ENCODE measurements around the gene NLRC4. TPM values are rescaled to one million over a fixed set of nuclear protein-coding genes. Genes with fewer than 3 reads are reported as not detected.
A peak's percentile ranks its signal among the peaks of the same experiment; 100 is the strongest.
"Not testable (repeated sequence)": the region's sequence is repeated elsewhere in the genome, so short reads cannot be mapped to it uniquely, and the experiment has no call there.

Gene NLRC4
- total RNA-seq, 1 donor from 2014 or later, result 1.6 TPM

- H3K4me3 ChIP-seq (ENCODE audit: low read length in 3 of 3), result peak within 1 kb of the TSS; percentile 96 to 99 (median 99)
- H3K9ac ChIP-seq (ENCODE audit: low read depth in 1 of 3, low read length in 3 of 3), result peak within 1 kb of the TSS; percentile 97 to 99 (median 99)
- peaks cover 0 to 4% (median 0%) of the 10 kb centered on the region in 3 donors for H3K4me1 ChIP-seq (ENCODE audit: control insufficient read depth in 3 of 3, insufficient read depth in 3 of 3, low read length in 3 of 3)
- H3K9me3 ChIP-seq (ENCODE audit: control insufficient read depth in 3 of 3, low read length in 3 of 3), result no peaks in the 10 kb centered on the region
- peaks cover 4 to 8% (median 4%) of the 10 kb centered on the region in 3 donors for H3K36me3 ChIP-seq (ENCODE audit: control insufficient read depth in 3 of 3, insufficient read depth in 3 of 3, low read length in 3 of 3)
- H3K27me3 ChIP-seq (ENCODE audit: control insufficient read depth in 3 of 3, insufficient read depth in 3 of 3, low read length in 3 of 3), result no peaks in the 10 kb centered on the region
- H3K27ac ChIP-seq (ENCODE audit: low read depth, low read length), result peak within 1 kb of the TSS; percentile 85
Measured at GRCh38 chr2:32277674-32278477, 13.2 kb upstream of the NLRC4 start, which contains the start of gene YIPF4. Gene YIPF4, plus strand, starts transcription at chr2:32277904. Its CDS starts 252 bp downstream, at chr2:32278156.

- H3K9ac ChIP-seq (ENCODE audit: low read depth in 1 of 3, low read length in 3 of 3), result peak overlapping the region; percentile 97 to 99 (median 99)
Measured at GRCh38 chr2:32277363-32277673, 12.6 kb upstream of the NLRC4 start.

GRCh38 chr2:32275790-32276189, 11.1 kb upstream of the NLRC4 start:
- not testable (repeated sequence) for H3K36me3 ChIP-seq (ENCODE audit: control insufficient read depth in 3 of 3, insufficient read depth in 3 of 3, low read length in 3 of 3); H3K4me1 ChIP-seq (ENCODE audit: control insufficient read depth in 3 of 3, insufficient read depth in 3 of 3, low read length in 3 of 3); H3K27ac ChIP-seq (ENCODE audit: low read depth, low read length); H3K27me3 ChIP-seq (ENCODE audit: control insufficient read depth in 3 of 3, insufficient read depth in 3 of 3, low read length in 3 of 3); H3K9me3 ChIP-seq (ENCODE audit: control insufficient read depth in 3 of 3, low read length in 3 of 3); H3K4me3 ChIP-seq (ENCODE audit: low read length in 3 of 3); H3K9ac ChIP-seq (ENCODE audit: low read depth in 1 of 3, low read length in 3 of 3)

More at GRCh38 chr2:32277363-32277673, 12.6 kb upstream of the NLRC4 start:
- peak overlapping the region; percentile 85 for H3K27ac ChIP-seq (ENCODE audit: low read depth, low read length)
- peaks cover 0 to 4% (median 0%) of the 10 kb centered on the region in 3 donors for H3K4me1 ChIP-seq (ENCODE audit: control insufficient read depth in 3 of 3, insufficient read depth in 3 of 3, low read length in 3 of 3)
- H3K36me3 ChIP-seq (ENCODE audit: control insufficient read depth in 3 of 3, insufficient read depth in 3 of 3, low read length in 3 of 3), result peaks cover 2 to 5% (median 3%) of the 10 kb centered on the region in 3 donors
- H3K4me3 ChIP-seq (ENCODE audit: low read length in 3 of 3), result peak overlapping the region; percentile 96 to 99 (median 99)
- no peaks in the 10 kb centered on the region for H3K27me3 ChIP-seq (ENCODE audit: control insufficient read depth in 3 of 3, insufficient read depth in 3 of 3, low read length in 3 of 3)
- H3K9me3 ChIP-seq (ENCODE audit: control insufficient read depth in 3 of 3, low read length in 3 of 3), result no peaks in the 10 kb centered on the region

- Histone ChIP-seq H3K27me3 (ENCODE audit: control insufficient read depth in 3 of 3, insufficient read depth in 3 of 3, low read length in 3 of 3) (no peaks in the 10 kb centered on the region), H3K4me3 (ENCODE audit: low read length in 3 of 3) (no peak overlapping the region), H3K36me3 (ENCODE audit: control insufficient read depth in 3 of 3, insufficient read depth in 3 of 3, low read length in 3 of 3) (no peaks in the 10 kb centered on the region), H3K4me1 (ENCODE audit: control insufficient read depth in 3 of 3, insufficient read depth in 3 of 3, low read length in 3 of 3) (peaks cover 0 to 4% (median 0%) of the 10 kb centered on the region in 3 donors), H3K27ac (ENCODE audit: low read depth, low read length) (no peak overlapping the region), H3K9ac (ENCODE audit: low read depth in 1 of 3, low read length in 3 of 3) (no peak overlapping the region), H3K9me3 (ENCODE audit: control insufficient read depth in 3 of 3, low read length in 3 of 3) (no peaks in the 10 kb centered on the region)
Measured at GRCh38 chr2:32274289-32274688, 9.6 kb upstream of the NLRC4 start.

GRCh38 chr2:32272279-32272678, 7.6 kb upstream of the NLRC4 start:
- Histone ChIP-seq H3K27me3 (ENCODE audit: control insufficient read depth in 3 of 3, insufficient read depth in 3 of 3, low read length in 3 of 3) (no peaks in the 10 kb centered on the region), H3K36me3 (ENCODE audit: control insufficient read depth in 3 of 3, insufficient read depth in 3 of 3, low read length in 3 of 3) (no peaks in the 10 kb centered on the region), H3K4me3 (ENCODE audit: low read length in 3 of 3) (no peak overlapping the region), H3K9me3 (ENCODE audit: control insufficient read depth in 3 of 3, low read length in 3 of 3) (no peaks in the 10 kb centered on the region), H3K27ac (ENCODE audit: low read depth, low read length) (no peak overlapping the region), H3K4me1 (ENCODE audit: control insufficient read depth in 3 of 3, insufficient read depth in 3 of 3, low read length in 3 of 3) (peaks cover 0 to 2% (median 0%) of the 10 kb centered on the region in 3 donors), H3K9ac (ENCODE audit: low read depth in 1 of 3, low read length in 3 of 3) (no peak overlapping the region)

GRCh38 chr2:32271063-32271462, 6.4 kb upstream of the NLRC4 start:
- Histone ChIP-seq H3K27me3 (ENCODE audit: control insufficient read depth in 3 of 3, insufficient read depth in 3 of 3, low read length in 3 of 3) (no peaks in the 10 kb centered on the region), H3K4me1 (ENCODE audit: control insufficient read depth in 3 of 3, insufficient read depth in 3 of 3, low read length in 3 of 3) (no peaks in the 10 kb centered on the region), H3K4me3 (ENCODE audit: low read length in 3 of 3) (no peak overlapping the region), H3K9me3 (ENCODE audit: control insufficient read depth in 3 of 3, low read length in 3 of 3) (no peaks in the 10 kb centered on the region), H3K9ac (ENCODE audit: low read depth in 1 of 3, low read length in 3 of 3) (no peak overlapping the region), H3K27ac (ENCODE audit: low read depth, low read length) (no peak overlapping the region), H3K36me3 (ENCODE audit: control insufficient read depth in 3 of 3, insufficient read depth in 3 of 3, low read length in 3 of 3) (no peaks in the 10 kb centered on the region)

- Histone ChIP-seq H3K9ac (ENCODE audit: low read depth in 1 of 3, low read length in 3 of 3) (no peak overlapping the region), H3K9me3 (ENCODE audit: control insufficient read depth in 3 of 3, low read length in 3 of 3) (no peaks in the 10 kb centered on the region), H3K27me3 (ENCODE audit: control insufficient read depth in 3 of 3, insufficient read depth in 3 of 3, low read length in 3 of 3) (peaks cover 0 to 5% (median 3%) of the 10 kb centered on the region in 3 donors), H3K4me3 (ENCODE audit: low read length in 3 of 3) (no peak overlapping the region), H3K27ac (ENCODE audit: low read depth, low read length) (no peak overlapping the region), H3K4me1 (ENCODE audit: control insufficient read depth in 3 of 3, insufficient read depth in 3 of 3, low read length in 3 of 3) (no peaks in the 10 kb centered on the region), H3K36me3 (ENCODE audit: control insufficient read depth in 3 of 3, insufficient read depth in 3 of 3, low read length in 3 of 3) (no peaks in the 10 kb centered on the region)
Measured at GRCh38 chr2:32262105-32262504, 2.6 kb downstream of the NLRC4 start.

- H3K27me3 ChIP-seq (ENCODE audit: control insufficient read depth in 3 of 3, insufficient read depth in 3 of 3, low read length in 3 of 3), result peaks cover 0 to 5% (median 3%) of the 10 kb centered on the region in 3 donors
- no peak overlapping the region for H3K9ac ChIP-seq (ENCODE audit: low read depth in 1 of 3, low read length in 3 of 3)
- H3K27ac ChIP-seq (ENCODE audit: low read depth, low read length), result no peak overlapping the region
- H3K9me3 ChIP-seq (ENCODE audit: control insufficient read depth in 3 of 3, low read length in 3 of 3), result no peaks in the 10 kb centered on the region
- no peaks in the 10 kb centered on the region for H3K4me1 ChIP-seq (ENCODE audit: control insufficient read depth in 3 of 3, insufficient read depth in 3 of 3, low read length in 3 of 3)
- H3K4me3 ChIP-seq (ENCODE audit: low read length in 3 of 3), result no peak overlapping the region
- H3K36me3 ChIP-seq (ENCODE audit: control insufficient read depth in 3 of 3, insufficient read depth in 3 of 3, low read length in 3 of 3), result no peaks in the 10 kb centered on the region
Measured at GRCh38 chr2:32260376-32260775, 4.3 kb downstream of the NLRC4 start.

GRCh38 chr2:32258242-32258641, 6.4 kb downstream of the NLRC4 start:
- Histone ChIP-seq H3K9ac (ENCODE audit: low read depth in 1 of 3, low read length in 3 of 3) (no peak overlapping the region), H3K4me1 (ENCODE audit: control insufficient read depth in 3 of 3, insufficient read depth in 3 of 3, low read length in 3 of 3) (no peaks in the 10 kb centered on the region), H3K4me3 (ENCODE audit: low read length in 3 of 3) (no peak overlapping the region), H3K9me3 (ENCODE audit: control insufficient read depth in 3 of 3, low read length in 3 of 3) (no peaks in the 10 kb centered on the region), H3K27ac (ENCODE audit: low read depth, low read length) (no peak overlapping the region), H3K27me3 (ENCODE audit: control insufficient read depth in 3 of 3, insufficient read depth in 3 of 3, low read length in 3 of 3) (peaks cover 0 to 3% (median 3%) of the 10 kb centered on the region in 3 donors), H3K36me3 (ENCODE audit: control insufficient read depth in 3 of 3, insufficient read depth in 3 of 3, low read length in 3 of 3) (no peaks in the 10 kb centered on the region)

GRCh38 chr2:32250290-32250689, 14.4 kb downstream of the NLRC4 start:
- no peaks in the 10 kb centered on the region for H3K4me1 ChIP-seq (ENCODE audit: control insufficient read depth in 3 of 3, insufficient read depth in 3 of 3, low read length in 3 of 3)
- H3K9ac ChIP-seq (ENCODE audit: low read depth in 1 of 3, low read length in 3 of 3), result no peak overlapping the region
- no peak overlapping the region for H3K4me3 ChIP-seq (ENCODE audit: low read length in 3 of 3)
- no peaks in the 10 kb centered on the region for H3K36me3 ChIP-seq (ENCODE audit: control insufficient read depth in 3 of 3, insufficient read depth in 3 of 3, low read length in 3 of 3)
- H3K27me3 ChIP-seq (ENCODE audit: control insufficient read depth in 3 of 3, insufficient read depth in 3 of 3, low read length in 3 of 3), result no peaks in the 10 kb centered on the region
- no peak overlapping the region for H3K27ac ChIP-seq (ENCODE audit: low read depth, low read length)
- H3K9me3 ChIP-seq (ENCODE audit: control insufficient read depth in 3 of 3, low read length in 3 of 3), result no peaks in the 10 kb centered on the region
